Type B pancreatic cell (in vitro differentiated cells): Measurements from ENCODE around the gene DCLK1. TPM values are rescaled to one million over a fixed set of nuclear protein-coding genes. Genes with fewer than 3 reads are reported as not detected.

ENCODE experiments used
- DNase-seq: peaks from one replicate; pipeline ENCODE4 v3.0.0; 2021; ENCODE audit warnings: mixed read lengths; ENCODE audit not compliant: unreplicated experiment; ENCODE audit errors: extremely low spot score
- H3K27ac Mint-ChIP-seq: 2 replicates; pipeline ENCODE4 v1.8.0; 2021; ENCODE audit warnings: mild to moderate bottlenecking, mixed read lengths
- H3K27me3 Mint-ChIP-seq: 2 replicates; pipeline ENCODE4 v1.8.0; 2021; ENCODE audit warnings: mixed read lengths
- H3K36me3 Mint-ChIP-seq: 2 replicates; pipeline ENCODE4 v1.8.0; 2021; ENCODE audit warnings: mixed read lengths
- H3K4me1 Mint-ChIP-seq: one replicate; pipeline ENCODE4 v1.8.0; 2021; ENCODE audit warnings: mixed read lengths; ENCODE audit not compliant: unreplicated experiment
- H3K4me3 Mint-ChIP-seq: 2 replicates; pipeline ENCODE4 v1.8.0; 2021; ENCODE audit warnings: mild to moderate bottlenecking, mixed read lengths
- H3K9me3 Mint-ChIP-seq: 2 replicates; pipeline ENCODE4 v1.8.0; 2021; ENCODE audit warnings: mixed read lengths
- CTCF ChIP-seq: fragments of 200-600 bp; sonication (generic); conservative IDR thresholded peaks from 2 replicates; pipeline ENCODE4 v1.5.0; 2021; ENCODE audit warnings: antibody characterized with exemption, mild to moderate bottlenecking
- total RNA-seq: library from RNA; stranded (reverse); gene quantifications from 2 replicates; pipeline ENCODE4 v1.2.1, GENCODE V29; 2021; ENCODE audit warnings: low replicate concordance

DCLK1 gene
- total RNA-seq, 1 donor from 2014 or later: 47.1 TPM

GRCh38 chr13:35765366-35765765, 365.8 kb downstream of the DCLK1 start:
- Mint-ChIP-seq H3K9me3 (no peaks in the 10 kb centered on the region), H3K27me3 (no peaks in the 10 kb centered on the region), H3K4me3 (no peak overlapping the region), H3K36me3 (no peaks in the 10 kb centered on the region), H3K4me1 (peaks cover 6% of the 10 kb centered on the region), H3K27ac (no peak overlapping the region)
- no peak for TF ChIP-seq CTCF
- no peak for DNase-seq

DNA sequence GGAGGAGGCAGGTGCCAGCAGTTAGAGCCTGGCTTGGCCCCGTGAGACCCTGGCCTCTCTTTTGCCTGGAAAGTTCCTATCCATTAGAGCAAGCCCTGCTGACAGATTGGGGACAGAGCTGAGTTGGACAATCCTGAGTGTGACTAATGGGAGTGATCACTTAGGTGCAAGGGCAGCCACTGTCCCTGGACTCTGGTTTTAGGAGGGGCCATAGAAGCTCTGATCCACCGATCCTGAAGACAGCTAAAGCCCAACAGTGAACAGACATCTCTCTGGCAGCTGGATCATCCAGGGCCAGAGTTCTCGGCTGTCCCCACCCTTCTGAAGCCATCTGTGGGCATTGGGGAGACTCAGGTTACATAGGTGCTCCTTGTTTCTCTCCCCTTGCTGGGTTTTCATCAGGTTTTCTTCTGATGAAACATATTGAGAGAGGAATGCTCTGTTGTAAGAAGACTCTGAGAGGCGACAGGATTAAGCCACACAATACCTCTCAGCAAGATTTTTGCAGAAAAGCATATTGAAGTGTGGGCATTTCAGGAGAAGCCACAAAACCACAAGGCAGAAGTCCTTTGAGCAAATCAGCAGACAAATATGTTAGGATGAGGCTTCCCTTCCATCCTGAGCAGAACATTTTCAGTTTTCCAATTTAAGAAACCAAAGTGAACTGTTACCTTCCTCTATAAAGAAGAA, 366.7 kb downstream of the DCLK1 start:
- peaks cover 5% of the 10 kb centered on the region for H3K27me3 Mint-ChIP-seq
- H3K9me3 Mint-ChIP-seq: peaks cover 6% of the 10 kb centered on the region
- no peak overlapping the region for H3K27ac Mint-ChIP-seq
- H3K36me3 Mint-ChIP-seq: no peaks in the 10 kb centered on the region
- no peaks in the 10 kb centered on the region for H3K4me1 Mint-ChIP-seq
- DNase-seq: no peak
- TF ChIP-seq CTCF: no peak
- no peak overlapping the region for H3K4me3 Mint-ChIP-seq

DNA sequence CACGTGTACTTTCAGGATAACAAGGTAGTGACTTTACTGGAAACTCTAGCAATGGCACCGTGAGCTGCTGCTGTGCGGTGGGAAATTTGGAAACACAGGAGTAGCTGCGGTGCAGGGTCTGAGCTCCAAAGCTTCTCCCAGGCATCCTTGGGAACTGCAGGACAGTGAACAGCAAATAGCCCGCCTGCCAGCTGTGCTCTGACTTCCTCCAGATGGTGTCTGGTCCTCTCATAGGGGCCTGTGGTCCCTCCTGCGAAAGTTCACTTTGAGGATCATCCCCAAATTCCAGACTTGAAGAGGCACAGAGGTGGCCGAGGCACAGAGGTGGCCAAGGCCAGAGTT, 367.4 kb downstream of the DCLK1 start:
- DNase-seq: no peak
- Mint-ChIP-seq H3K27ac (no peak overlapping the region), H3K4me1 (no peaks in the 10 kb centered on the region), H3K36me3 (no peaks in the 10 kb centered on the region), H3K9me3 (peaks cover 7% of the 10 kb centered on the region), H3K4me3 (no peak overlapping the region), H3K27me3 (peaks cover 9% of the 10 kb centered on the region)
- TF ChIP-seq CTCF: no peak

GRCh38 chr13:35763060-35763781, 368.0 kb downstream of the DCLK1 start:
- H3K4me3 Mint-ChIP-seq: no peak overlapping the region
- TF ChIP-seq CTCF: no peak
- no peaks in the 10 kb centered on the region for H3K4me1 Mint-ChIP-seq
- no peak for DNase-seq
- no peaks in the 10 kb centered on the region for H3K36me3 Mint-ChIP-seq
- H3K27ac Mint-ChIP-seq: no peak overlapping the region
- peaks cover 7% of the 10 kb centered on the region for H3K9me3 Mint-ChIP-seq
- H3K27me3 Mint-ChIP-seq: peaks cover 12% of the 10 kb centered on the region

DNA sequence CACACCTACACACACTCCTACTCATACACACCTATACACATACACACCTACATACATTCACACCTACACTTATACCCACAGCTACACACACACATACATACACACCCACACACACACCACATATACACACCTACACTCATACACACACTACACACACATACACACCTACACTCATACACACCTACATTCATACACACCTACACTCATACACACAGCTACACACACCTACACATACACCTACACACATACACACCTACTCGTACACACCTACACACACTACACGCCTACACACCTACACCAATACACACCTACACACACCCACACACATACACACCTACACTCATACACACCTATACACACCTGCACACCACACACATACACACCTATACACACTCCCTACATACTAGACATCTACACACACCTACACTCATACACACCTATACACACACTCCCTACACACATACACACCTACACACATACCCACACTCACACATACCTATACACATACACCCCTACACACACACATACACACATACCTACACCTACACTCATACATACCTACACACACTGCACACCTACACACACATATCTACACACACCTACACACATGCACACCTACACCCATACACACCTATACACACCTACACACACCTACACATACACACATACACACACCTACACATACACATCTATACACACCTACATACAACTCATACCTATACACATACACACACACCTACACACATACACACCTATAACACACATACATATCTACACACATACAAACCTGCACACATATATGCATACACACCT, 369.5 kb downstream of the DCLK1 start:
- H3K36me3 Mint-ChIP-seq: no peaks in the 10 kb centered on the region
- peaks cover 7% of the 10 kb centered on the region for H3K9me3 Mint-ChIP-seq
- no peaks in the 10 kb centered on the region for H3K4me1 Mint-ChIP-seq
- H3K4me3 Mint-ChIP-seq: no peak overlapping the region
- no peak for DNase-seq
- no peak for TF ChIP-seq CTCF
- no peak overlapping the region for H3K27ac Mint-ChIP-seq
- peaks cover 12% of the 10 kb centered on the region for H3K27me3 Mint-ChIP-seq
